WI38 (cell line): ENCODE data around the gene PCSK5.

Experiments
- H3K4me3 ChIP-seq: 2 replicates; pipeline ENCODE4 v1.5.1; 2011; ENCODE audit warnings: low read depth, mild to moderate bottlenecking, control low read depth, low read length
- TF ChIP-seq, protein P1 (sequence below): IDR thresholded peaks from 2 replicates; pipeline ENCODE4 v1.5.1; 2012; ENCODE audit warnings: low read depth, mild to moderate bottlenecking, control low read depth, low read length

PCSK5 gene

DNA sequence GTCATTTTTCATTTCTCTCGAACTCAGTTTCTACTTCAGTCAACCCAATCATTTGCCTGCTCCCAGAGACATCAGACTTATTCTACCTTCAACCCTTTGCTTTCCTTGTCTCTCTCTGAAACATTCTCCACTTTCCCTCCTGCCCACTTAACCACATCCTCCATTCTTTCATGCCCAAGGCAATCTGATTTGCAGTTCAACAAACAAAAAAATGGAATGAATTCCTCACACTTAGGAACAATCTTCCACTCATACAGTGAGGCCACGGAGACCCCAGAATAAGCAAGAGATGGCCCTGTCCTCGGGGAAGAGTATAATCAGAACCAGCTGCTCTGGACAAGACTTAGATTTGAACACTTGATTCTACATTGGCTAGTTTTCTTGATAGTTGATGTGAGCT, 323.3 kb downstream of the PCSK5 start:
- TF ChIP-seq, protein P1, sequence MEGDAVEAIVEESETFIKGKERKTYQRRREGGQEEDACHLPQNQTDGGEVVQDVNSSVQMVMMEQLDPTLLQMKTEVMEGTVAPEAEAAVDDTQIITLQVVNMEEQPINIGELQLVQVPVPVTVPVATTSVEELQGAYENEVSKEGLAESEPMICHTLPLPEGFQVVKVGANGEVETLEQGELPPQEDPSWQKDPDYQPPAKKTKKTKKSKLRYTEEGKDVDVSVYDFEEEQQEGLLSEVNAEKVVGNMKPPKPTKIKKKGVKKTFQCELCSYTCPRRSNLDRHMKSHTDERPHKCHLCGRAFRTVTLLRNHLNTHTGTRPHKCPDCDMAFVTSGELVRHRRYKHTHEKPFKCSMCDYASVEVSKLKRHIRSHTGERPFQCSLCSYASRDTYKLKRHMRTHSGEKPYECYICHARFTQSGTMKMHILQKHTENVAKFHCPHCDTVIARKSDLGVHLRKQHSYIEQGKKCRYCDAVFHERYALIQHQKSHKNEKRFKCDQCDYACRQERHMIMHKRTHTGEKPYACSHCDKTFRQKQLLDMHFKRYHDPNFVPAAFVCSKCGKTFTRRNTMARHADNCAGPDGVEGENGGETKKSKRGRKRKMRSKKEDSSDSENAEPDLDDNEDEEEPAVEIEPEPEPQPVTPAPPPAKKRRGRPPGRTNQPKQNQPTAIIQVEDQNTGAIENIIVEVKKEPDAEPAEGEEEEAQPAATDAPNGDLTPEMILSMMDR: no peak
- no peak overlapping the region for H3K4me3 ChIP-seq

- H3K4me3 ChIP-seq: no peak overlapping the region
- TF ChIP-seq, protein P1: peak; percentile 22; the same call in 1 of the 2 replicates
Measured at GRCh38 chr9:76215066-76215465, 324.6 kb downstream of the PCSK5 start.

DNA sequence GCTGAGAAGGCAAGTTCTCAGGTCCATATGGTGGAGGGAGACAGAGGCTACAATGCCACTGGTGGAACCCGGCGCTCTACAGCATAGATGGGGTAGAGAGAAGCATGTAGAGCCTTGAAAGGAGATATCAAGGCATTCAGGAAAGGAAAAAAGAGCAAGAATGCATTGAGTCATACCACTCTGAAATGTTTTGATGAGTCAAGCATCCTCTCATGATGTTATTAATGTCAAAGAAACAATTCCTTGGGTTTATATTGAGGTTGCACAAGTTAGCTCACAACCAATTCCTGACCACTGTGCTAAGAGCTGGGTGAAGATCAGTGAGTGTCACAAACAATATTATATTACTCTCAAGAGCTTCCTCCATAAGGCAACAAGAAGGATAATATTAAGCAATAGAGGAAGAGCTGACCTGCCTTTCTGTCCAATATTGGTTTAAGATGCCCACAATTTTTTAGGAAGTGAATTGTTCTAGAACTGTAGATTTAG, 325.7 kb downstream of the PCSK5 start:
- H3K4me3 ChIP-seq: no peak overlapping the region
- TF ChIP-seq, protein P1: no peak

- TF ChIP-seq, protein P1: no peak
- H3K4me3 ChIP-seq: no peak overlapping the region
Measured at GRCh38 chr9:76218117-76218885, 327.8 kb downstream of the PCSK5 start.

- TF ChIP-seq, protein P1: no peak
- H3K4me3 ChIP-seq: no peak overlapping the region
Measured at GRCh38 chr9:76218886-76219445, 328.5 kb downstream of the PCSK5 start.

- H3K4me3 ChIP-seq: no peak overlapping the region
- TF ChIP-seq, protein P1: 0 out of 2 replicates have a peak, but pooled peaks have one; percentile 13
Measured at GRCh38 chr9:76219560-76220151, 329.2 kb downstream of the PCSK5 start.

GRCh38 chr9:76221423-76221822, 330.9 kb downstream of the PCSK5 start:
- TF ChIP-seq, protein P1: no peak

More at GRCh38 chr9:76221423-76221822, 330.9 kb downstream of the PCSK5 start:
- no peak overlapping the region for H3K4me3 ChIP-seq
